HG03097 (cell line): ENCODE results near the gene RAB40B.

ENCODE experiments used
- ATAC-seq: cut with Tn5 transposase; IDR thresholded peaks from one replicate; pipeline ENCODE4 v1.9.1; 2021; ENCODE audit not compliant: unreplicated experiment, low FRiP score

RAB40B gene

GRCh38 chr17:82693168-82693867, 5.2 kb downstream of the RAB40B start:
- ATAC-seq: no peak

GRCh38 chr17:82692268-82692667, 6.2 kb downstream of the RAB40B start:
- no peak for ATAC-seq

- no peak for ATAC-seq
These were observed 6.8 kb downstream of the RAB40B start for GRCh38 chr17:82691714-82692113.

GRCh38 chr17:82690786-82691489, 7.6 kb downstream of the RAB40B start:
- ATAC-seq: no peak

GRCh38 chr17:82689077-82689476, 9.4 kb downstream of the RAB40B start:
- ATAC-seq: no peak

- ATAC-seq: no peak
These were observed 10.6 kb downstream of the RAB40B start for GRCh38 chr17:82687871-82688270.

GRCh38 chr17:82687375-82687861, 11.1 kb downstream of the RAB40B start:
- no peak for ATAC-seq

GRCh38 chr17:82686366-82687324, 11.9 kb downstream of the RAB40B start:
- ATAC-seq: no peak

GRCh38 chr17:82685291-82685690, 13.2 kb downstream of the RAB40B start:
- no peak for ATAC-seq

GRCh38 chr17:82684228-82684841, 14.2 kb downstream of the RAB40B start:
- ATAC-seq: no peak

GRCh38 chr17:82683534-82683933, 15.0 kb downstream of the RAB40B start:
- no peak for ATAC-seq

- ATAC-seq: no peak
These were observed 17.0 kb downstream of the RAB40B start for GRCh38 chr17:82681547-82681946.

- no peak for ATAC-seq
These were observed 18.7 kb downstream of the RAB40B start for GRCh38 chr17:82679586-82680465.

GRCh38 chr17:82678265-82678891, 20.1 kb downstream of the RAB40B start:
- ATAC-seq: no peak

GRCh38 chr17:82677353-82677925, 21.1 kb downstream of the RAB40B start:
- ATAC-seq: no peak

GRCh38 chr17:82675476-82676245, 22.8 kb downstream of the RAB40B start:
- no peak for ATAC-seq

GRCh38 chr17:82674656-82675475, 23.6 kb downstream of the RAB40B start:
- ATAC-seq: no peak
